Immature natural killer cell (primary cell): ENCODE data around the gene ZMYM4. TPM values are rescaled to one million over a fixed set of nuclear protein-coding genes. Genes with fewer than 3 reads are reported as not detected.

ENCODE experiments used
- DNase-seq, 3 donors: peaks; one replicate each; pipeline ENCODE4 v3.0.0; 2022; ENCODE audit warnings: mixed read lengths in 1 of 3
- H3K27ac Mint-ChIP-seq, 6 donors: one replicate each; pipeline ENCODE4 v1.8.0; 2020; ENCODE audit warnings: mixed read lengths in 6 of 6, mild to moderate bottlenecking in 5 of 6, inconsistent platforms in 4 of 6, moderate library complexity in 3 of 6
- H3K27me3 Mint-ChIP-seq, 3 donors: one replicate each; pipeline ENCODE4 v1.8.0; 2020 to 2021; ENCODE audit warnings: low read depth in 3 of 3, mild to moderate bottlenecking in 3 of 3, mixed read lengths in 3 of 3, moderate library complexity in 3 of 3, inconsistent platforms in 1 of 3
- H3K36me3 Mint-ChIP-seq, 3 donors: one replicate each; pipeline ENCODE4 v1.8.0; 2020; ENCODE audit warnings: mixed read lengths in 3 of 3, inconsistent platforms in 2 of 3, mild to moderate bottlenecking in 2 of 3
- H3K4me1 Mint-ChIP-seq, 2 donors: one replicate each; pipeline ENCODE4 v1.8.0; 2020; ENCODE audit warnings: inconsistent platforms in 2 of 2, mild to moderate bottlenecking in 2 of 2, mixed read lengths in 2 of 2, moderate library complexity in 1 of 2
- H3K4me3 Mint-ChIP-seq, 5 donors: one replicate each; pipeline ENCODE4 v1.8.0; 2020; ENCODE audit warnings: mild to moderate bottlenecking in 5 of 5, mixed read lengths in 5 of 5, inconsistent platforms in 3 of 5, moderate library complexity in 3 of 5
- H3K9me3 Mint-ChIP-seq, 6 donors: one replicate each; pipeline ENCODE4 v1.8.0; 2020; ENCODE audit warnings: mild to moderate bottlenecking in 6 of 6, mixed read lengths in 6 of 6, inconsistent platforms in 4 of 6, moderate library complexity in 3 of 6
- polyA plus RNA-seq, 3 donors: library from polyadenylated mRNA; unstranded; fragments of 300-500 nt; fragmentation: Illumina TruSeq; gene quantifications; one replicate each; pipeline ENCODE4 v1.2.3, GENCODE V29; 2021

Gene ZMYM4
- polyA plus RNA-seq, 3 donors from 2014 or later, result 18.3 to 38.6 (median 30.6) TPM

GRCh38 chr1:35443768-35444518 is 175.4 kb downstream of the ZMYM4 start:
- Mint-ChIP-seq H3K27ac (no peak overlapping the region), H3K36me3 (peaks cover 21 to 53% (median 25%) of the 10 kb centered on the region in 3 donors), H3K4me1 (no peaks in the 10 kb centered on the region), H3K9me3 (no peaks in the 10 kb centered on the region), H3K4me3 (no peak overlapping the region), H3K27me3 (peaks cover 0 to 4% (median 0%) of the 10 kb centered on the region in 3 donors)
- no peak for DNase-seq

- H3K9me3 Mint-ChIP-seq, result no peaks in the 10 kb centered on the region
- H3K36me3 Mint-ChIP-seq, result peaks cover 21 to 51% (median 25%) of the 10 kb centered on the region in 3 donors
- H3K27me3 Mint-ChIP-seq, result peaks cover 0 to 4% (median 0%) of the 10 kb centered on the region in 3 donors
- H3K4me3 Mint-ChIP-seq, result no peak overlapping the region
- H3K27ac Mint-ChIP-seq, result no peak overlapping the region
- no peaks in the 10 kb centered on the region for H3K4me1 Mint-ChIP-seq
- no peak for DNase-seq
Measured at GRCh38 chr1:35444519-35444774, 175.9 kb downstream of the ZMYM4 start.

- Mint-ChIP-seq H3K27ac (no peak overlapping the region), H3K4me3 (no peak overlapping the region), H3K9me3 (no peaks in the 10 kb centered on the region), H3K36me3 (peaks cover 19 to 45% (median 29%) of the 10 kb centered on the region in 3 donors), H3K4me1 (peaks cover 3 to 6% of the 10 kb centered on the region in 2 donors), H3K27me3 (no peaks in the 10 kb centered on the region)
- DNase-seq, result no peak
Measured at GRCh38 chr1:35447278-35447677, 178.8 kb downstream of the ZMYM4 start.

- Mint-ChIP-seq H3K36me3 (peaks cover 19 to 43% (median 27%) of the 10 kb centered on the region in 3 donors), H3K27ac (no peak overlapping the region), H3K9me3 (no peaks in the 10 kb centered on the region), H3K4me3 (no peak overlapping the region), H3K27me3 (no peaks in the 10 kb centered on the region), H3K4me1 (peaks cover 3 to 6% of the 10 kb centered on the region in 2 donors)
- no peak for DNase-seq
Measured at GRCh38 chr1:35448344-35448801, 179.9 kb downstream of the ZMYM4 start.

- Mint-ChIP-seq H3K27ac (no peak overlapping the region), H3K27me3 (no peaks in the 10 kb centered on the region), H3K9me3 (no peaks in the 10 kb centered on the region), H3K36me3 (peaks cover 26 to 42% (median 27%) of the 10 kb centered on the region in 3 donors), H3K4me1 (peaks cover 3 to 6% of the 10 kb centered on the region in 2 donors), H3K4me3 (no peak overlapping the region)
- no peak for DNase-seq
Measured at GRCh38 chr1:35449334-35450008, 181.0 kb downstream of the ZMYM4 start.

GRCh38 chr1:35451125-35451528 is 182.6 kb downstream of the ZMYM4 start:
- peaks cover 3 to 6% of the 10 kb centered on the region in 2 donors for H3K4me1 Mint-ChIP-seq
- DNase-seq, result peak; percentile 56 to 59 (median 58)
- no peaks in the 10 kb centered on the region for H3K27me3 Mint-ChIP-seq
- no peak overlapping the region for H3K4me3 Mint-ChIP-seq
- H3K9me3 Mint-ChIP-seq, result no peaks in the 10 kb centered on the region
- H3K36me3 Mint-ChIP-seq, result peaks cover 27 to 53% (median 31%) of the 10 kb centered on the region in 3 donors
- H3K27ac Mint-ChIP-seq, result peak overlapping the region in 4 of 6 donors; percentile 46 to 65 (median 56)

GRCh38 chr1:35452106-35452774 is 183.7 kb downstream of the ZMYM4 start:
- peak overlapping the region in 5 of 6 donors; percentile 15 to 68 (median 24) for H3K27ac Mint-ChIP-seq
- no peak overlapping the region for H3K4me3 Mint-ChIP-seq
- H3K4me1 Mint-ChIP-seq, result peaks cover 6 to 8% of the 10 kb centered on the region in 2 donors
- no peak for DNase-seq
- peaks cover 27 to 53% (median 30%) of the 10 kb centered on the region in 3 donors for H3K36me3 Mint-ChIP-seq
- no peaks in the 10 kb centered on the region for H3K27me3 Mint-ChIP-seq
- H3K9me3 Mint-ChIP-seq, result no peaks in the 10 kb centered on the region

GRCh38 chr1:35453031-35453430 is 184.5 kb downstream of the ZMYM4 start:
- Mint-ChIP-seq H3K27me3 (no peaks in the 10 kb centered on the region), H3K27ac (peak overlapping the region in 1 of 6 donors; percentile 8), H3K4me3 (no peak overlapping the region)

GRCh38 chr1:35454176-35454575 is 185.7 kb downstream of the ZMYM4 start:
- DNase-seq, result no peak
- peaks cover 9 to 15% of the 10 kb centered on the region in 2 donors for H3K4me1 Mint-ChIP-seq
- H3K27ac Mint-ChIP-seq, result peak overlapping the region in 2 of 6 donors; percentile 25 to 63
- peaks cover 17 to 40% (median 22%) of the 10 kb centered on the region in 3 donors for H3K36me3 Mint-ChIP-seq
- no peaks in the 10 kb centered on the region for H3K9me3 Mint-ChIP-seq
- H3K4me3 Mint-ChIP-seq, result no peak overlapping the region
- H3K27me3 Mint-ChIP-seq, result no peaks in the 10 kb centered on the region

More at GRCh38 chr1:35453031-35453430, 184.5 kb downstream of the ZMYM4 start:
- Mint-ChIP-seq H3K9me3 (no peaks in the 10 kb centered on the region), H3K4me1 (peaks cover 9 to 15% of the 10 kb centered on the region in 2 donors), H3K36me3 (peaks cover 25 to 45% (median 25%) of the 10 kb centered on the region in 3 donors)
- no peak for DNase-seq

- Mint-ChIP-seq H3K4me3 (no peak overlapping the region), H3K36me3 (peaks cover 13 to 38% (median 18%) of the 10 kb centered on the region in 3 donors), H3K4me1 (peaks cover 9 to 15% of the 10 kb centered on the region in 2 donors), H3K27ac (peak overlapping the region in 2 of 6 donors; percentile 25 to 74), H3K27me3 (no peaks in the 10 kb centered on the region), H3K9me3 (no peaks in the 10 kb centered on the region)
- DNase-seq, result no peak
Measured at GRCh38 chr1:35454616-35455015, 186.1 kb downstream of the ZMYM4 start.

GRCh38 chr1:35460796-35461195 is 192.3 kb downstream of the ZMYM4 start:
- H3K9me3 Mint-ChIP-seq, result peaks cover 0 to 3% (median 0%) of the 10 kb centered on the region in 6 donors
- no peaks in the 10 kb centered on the region for H3K27me3 Mint-ChIP-seq
- no peak for DNase-seq
- H3K36me3 Mint-ChIP-seq, result peaks cover 43 to 68% (median 45%) of the 10 kb centered on the region in 3 donors
- H3K4me3 Mint-ChIP-seq, result no peak overlapping the region
- peak overlapping the region in 1 of 6 donors; percentile 56 for H3K27ac Mint-ChIP-seq
- H3K4me1 Mint-ChIP-seq, result peaks cover 6 to 9% of the 10 kb centered on the region in 2 donors

GRCh38 chr1:35461966-35462651 is 193.6 kb downstream of the ZMYM4 start:
- Mint-ChIP-seq H3K36me3 (peaks cover 47 to 69% (median 50%) of the 10 kb centered on the region in 3 donors), H3K4me3 (no peak overlapping the region), H3K27me3 (no peaks in the 10 kb centered on the region), H3K27ac (peak overlapping the region in 3 of 6 donors; percentile 0 to 52 (median 40)), H3K9me3 (peaks cover 0 to 3% (median 0%) of the 10 kb centered on the region in 6 donors), H3K4me1 (peaks cover 5 to 7% of the 10 kb centered on the region in 2 donors)
- no peak for DNase-seq

- Mint-ChIP-seq H3K27ac (no peak overlapping the region), H3K9me3 (peaks cover 0 to 3% (median 0%) of the 10 kb centered on the region in 6 donors), H3K27me3 (no peaks in the 10 kb centered on the region), H3K4me3 (no peak overlapping the region), H3K4me1 (peaks cover 0 to 2% of the 10 kb centered on the region in 2 donors), H3K36me3 (peaks cover 50 to 76% (median 57%) of the 10 kb centered on the region in 3 donors)
- DNase-seq, result no peak
Measured at GRCh38 chr1:35463232-35463631, 194.7 kb downstream of the ZMYM4 start.
